Measurements from ENCODE around the gene MSI2.

Gene MSI2

GRCh38 chr17:57682701-57683100 is 426.4 kb downstream of the MSI2 start:
- no peak overlapping the region for H3K4me2 ChIP-seq (ENCODE audit: low read depth, low read length, poor library complexity, severe bottlenecking)

GRCh38 chr17:57684711-57685498 is 428.6 kb downstream of the MSI2 start:
- H3K27ac ChIP-seq (ENCODE audit: low read depth, low read length): no peak overlapping the region
- H4K20me1 ChIP-seq (ENCODE audit: low read depth, low read length): no peaks in the 10 kb centered on the region
- H3F3A ChIP-seq (ENCODE audit: insufficient read depth): no peaks in the 10 kb centered on the region; the same call in 1 of the 2 replicates
- H2AFZ ChIP-seq (ENCODE audit: low read depth, low read length, severe bottlenecking): no peak overlapping the region
- H3K9me3 ChIP-seq (ENCODE audit: insufficient read depth, low read length): no peaks in the 10 kb centered on the region
- no peak overlapping the region for H3K9ac ChIP-seq (ENCODE audit: low read length)
- H3K79me2 ChIP-seq (ENCODE audit: insufficient read depth, low read length): no peaks in the 10 kb centered on the region
- H3K27me3 ChIP-seq (ENCODE audit: low read length): no peaks in the 10 kb centered on the region
- TF ChIP-seq, protein P1, sequence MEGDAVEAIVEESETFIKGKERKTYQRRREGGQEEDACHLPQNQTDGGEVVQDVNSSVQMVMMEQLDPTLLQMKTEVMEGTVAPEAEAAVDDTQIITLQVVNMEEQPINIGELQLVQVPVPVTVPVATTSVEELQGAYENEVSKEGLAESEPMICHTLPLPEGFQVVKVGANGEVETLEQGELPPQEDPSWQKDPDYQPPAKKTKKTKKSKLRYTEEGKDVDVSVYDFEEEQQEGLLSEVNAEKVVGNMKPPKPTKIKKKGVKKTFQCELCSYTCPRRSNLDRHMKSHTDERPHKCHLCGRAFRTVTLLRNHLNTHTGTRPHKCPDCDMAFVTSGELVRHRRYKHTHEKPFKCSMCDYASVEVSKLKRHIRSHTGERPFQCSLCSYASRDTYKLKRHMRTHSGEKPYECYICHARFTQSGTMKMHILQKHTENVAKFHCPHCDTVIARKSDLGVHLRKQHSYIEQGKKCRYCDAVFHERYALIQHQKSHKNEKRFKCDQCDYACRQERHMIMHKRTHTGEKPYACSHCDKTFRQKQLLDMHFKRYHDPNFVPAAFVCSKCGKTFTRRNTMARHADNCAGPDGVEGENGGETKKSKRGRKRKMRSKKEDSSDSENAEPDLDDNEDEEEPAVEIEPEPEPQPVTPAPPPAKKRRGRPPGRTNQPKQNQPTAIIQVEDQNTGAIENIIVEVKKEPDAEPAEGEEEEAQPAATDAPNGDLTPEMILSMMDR (IDR thresholded peaks at IDR 0.05; ENCODE audit: insufficient read depth, low read length, poor library complexity, severe bottlenecking): no peak
- TF ChIP-seq EZH2phosphoT487 (conservative IDR thresholded peaks at IDR 0.05; ENCODE audit: low read length): no peak
- H3K4me2 ChIP-seq (ENCODE audit: low read depth, low read length, poor library complexity, severe bottlenecking): no peak overlapping the region
- H3K36me3 ChIP-seq (ENCODE audit: low read length): 0 out of 2 replicates have a peak, but pooled peaks cover 3% of the 10 kb centered on the region
- no peak overlapping the region for H3K4me3 ChIP-seq (ENCODE audit: insufficient read depth, low read length, poor library complexity, severe bottlenecking)
- no peaks in the 10 kb centered on the region for H3K9me2 ChIP-seq (replicated peaks; ENCODE audit: insufficient read depth, low read length)

More at GRCh38 chr17:57682701-57683100, 426.4 kb downstream of the MSI2 start:
- 0 out of 2 replicates have a peak, but pooled peaks cover 3% of the 10 kb centered on the region for H3K36me3 ChIP-seq (ENCODE audit: low read length)
- no peak overlapping the region for H3K4me3 ChIP-seq (ENCODE audit: insufficient read depth, low read length, poor library complexity, severe bottlenecking)
- no peaks in the 10 kb centered on the region for H4K20me1 ChIP-seq (ENCODE audit: low read depth, low read length)
- H3K79me2 ChIP-seq (ENCODE audit: insufficient read depth, low read length): no peaks in the 10 kb centered on the region
- no peaks in the 10 kb centered on the region for H3K9me3 ChIP-seq (ENCODE audit: insufficient read depth, low read length)
- H3K9ac ChIP-seq (ENCODE audit: low read length): no peak overlapping the region
- H2AFZ ChIP-seq (ENCODE audit: low read depth, low read length, severe bottlenecking): no peak overlapping the region
- H3K27me3 ChIP-seq (ENCODE audit: low read length): no peaks in the 10 kb centered on the region
- H3F3A ChIP-seq (ENCODE audit: insufficient read depth): no peaks in the 10 kb centered on the region; the same call in 1 of the 2 replicates
- H3K9me2 ChIP-seq (replicated peaks; ENCODE audit: insufficient read depth, low read length): no peaks in the 10 kb centered on the region
- no peak overlapping the region for H3K27ac ChIP-seq (ENCODE audit: low read depth, low read length)
- TF ChIP-seq, protein P1 (IDR thresholded peaks at IDR 0.05; ENCODE audit: insufficient read depth, low read length, poor library complexity, severe bottlenecking): no peak
- no peak for TF ChIP-seq EZH2phosphoT487 (conservative IDR thresholded peaks at IDR 0.05; ENCODE audit: low read length)

DNA sequence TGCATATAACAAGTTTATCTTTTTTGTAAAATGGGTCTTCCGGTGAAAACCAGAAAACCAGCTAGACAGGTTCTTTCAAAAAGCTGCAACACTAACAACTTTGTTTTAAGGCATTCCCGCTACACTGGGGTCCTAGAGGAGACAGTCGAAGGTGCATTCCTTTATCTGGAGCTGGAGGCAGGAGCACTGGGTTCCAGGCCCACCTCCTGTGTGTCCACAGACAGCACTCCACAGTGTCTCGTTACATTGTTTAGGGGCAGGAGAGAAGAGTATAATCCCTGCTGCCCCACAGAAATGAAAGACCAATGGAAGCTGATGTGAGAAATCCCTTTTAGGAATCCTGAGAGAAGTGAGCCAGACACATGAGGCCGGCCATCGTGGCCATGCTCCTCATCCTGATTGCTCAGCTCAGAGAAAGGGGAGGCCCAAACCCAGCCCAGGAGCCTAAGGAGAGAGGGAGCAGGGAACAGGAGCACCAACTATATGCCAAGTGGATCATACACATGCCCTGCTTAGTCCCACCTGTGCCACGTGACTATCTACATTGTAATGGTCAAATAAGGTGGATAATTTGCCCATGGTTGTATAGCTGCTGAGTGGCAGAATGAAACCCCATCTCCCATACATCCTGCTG is 429.3 kb downstream of the MSI2 start:
- H4K20me1 ChIP-seq (ENCODE audit: low read depth, low read length): no peaks in the 10 kb centered on the region
- H3F3A ChIP-seq (ENCODE audit: insufficient read depth): no peaks in the 10 kb centered on the region; the same call in 1 of the 2 replicates
- no peaks in the 10 kb centered on the region for H3K9me2 ChIP-seq (replicated peaks; ENCODE audit: insufficient read depth, low read length)
- H3K36me3 ChIP-seq (ENCODE audit: low read length): 0 out of 2 replicates have a peak, but pooled peaks cover 3% of the 10 kb centered on the region
- H3K9me3 ChIP-seq (ENCODE audit: insufficient read depth, low read length): no peaks in the 10 kb centered on the region
- TF ChIP-seq, protein P1 (IDR thresholded peaks at IDR 0.05; ENCODE audit: insufficient read depth, low read length, poor library complexity, severe bottlenecking): no peak
- TF ChIP-seq EZH2phosphoT487 (conservative IDR thresholded peaks at IDR 0.05; ENCODE audit: low read length): no peak
- H3K9ac ChIP-seq (ENCODE audit: low read length): no peak overlapping the region
- no peaks in the 10 kb centered on the region for H3K27me3 ChIP-seq (ENCODE audit: low read length)
- H3K27ac ChIP-seq (ENCODE audit: low read depth, low read length): no peak overlapping the region
- H3K4me2 ChIP-seq (ENCODE audit: low read depth, low read length, poor library complexity, severe bottlenecking): no peak overlapping the region
- no peaks in the 10 kb centered on the region for H3K79me2 ChIP-seq (ENCODE audit: insufficient read depth, low read length)
- no peak overlapping the region for H2AFZ ChIP-seq (ENCODE audit: low read depth, low read length, severe bottlenecking)
- no peak overlapping the region for H3K4me3 ChIP-seq (ENCODE audit: insufficient read depth, low read length, poor library complexity, severe bottlenecking)

Measured in SU-DHL-6 (cell line).